Kidney epithelial cell (primary cell): ENCODE measurements around the gene NANOGP8. TPM values are rescaled to one million over a fixed set of nuclear protein-coding genes. Genes with fewer than 3 reads are reported as not detected.

Experiments used
- DNase-seq: peaks from one replicate; pipeline ENCODE4 v3.0.0-alpha.2; 2010; ENCODE audit warnings: low read depth
- H3K27me3 ChIP-seq: 2 replicates; pipeline ENCODE4 v1.6.0; 2011; ENCODE audit warnings: low read length; ENCODE audit not compliant: control insufficient read depth, insufficient read depth
- H3K36me3 ChIP-seq: 2 replicates; pipeline ENCODE4 v1.5.1; 2011; ENCODE audit warnings: low read length; ENCODE audit not compliant: control insufficient read depth, insufficient read depth
- H3K4me3 ChIP-seq: 2 replicates; pipeline ENCODE4 v1.5.1; 2011; ENCODE audit warnings: low read depth, mild to moderate bottlenecking, control low read depth, low read length
- total RNA-seq: library from RNA; depleted of rRNA; stranded (reverse); fragments of >200 nt; gene quantifications from 2 replicates; pipeline ENCODE4 v1.2.3, GENCODE V29; 2015
- TF ChIP-seq, protein P1 (sequence below): IDR thresholded peaks from 2 replicates; pipeline ENCODE4 v1.5.1; 2011; ENCODE audit warnings: mild to moderate bottlenecking, moderate library complexity, low read length, control low read depth, inconsistent platforms; ENCODE audit not compliant: insufficient read depth, poor library complexity, severe bottlenecking

Gene NANOGP8
- total RNA-seq, 1 donor from 2014 or later, result not detected

GRCh38 chr15:35104526-35105147 lies 19.5 kb upstream of the NANOGP8 start:
- no peaks in the 10 kb centered on the region for H3K27me3 ChIP-seq
- no peak overlapping the region for H3K4me3 ChIP-seq
- TF ChIP-seq, protein P1, sequence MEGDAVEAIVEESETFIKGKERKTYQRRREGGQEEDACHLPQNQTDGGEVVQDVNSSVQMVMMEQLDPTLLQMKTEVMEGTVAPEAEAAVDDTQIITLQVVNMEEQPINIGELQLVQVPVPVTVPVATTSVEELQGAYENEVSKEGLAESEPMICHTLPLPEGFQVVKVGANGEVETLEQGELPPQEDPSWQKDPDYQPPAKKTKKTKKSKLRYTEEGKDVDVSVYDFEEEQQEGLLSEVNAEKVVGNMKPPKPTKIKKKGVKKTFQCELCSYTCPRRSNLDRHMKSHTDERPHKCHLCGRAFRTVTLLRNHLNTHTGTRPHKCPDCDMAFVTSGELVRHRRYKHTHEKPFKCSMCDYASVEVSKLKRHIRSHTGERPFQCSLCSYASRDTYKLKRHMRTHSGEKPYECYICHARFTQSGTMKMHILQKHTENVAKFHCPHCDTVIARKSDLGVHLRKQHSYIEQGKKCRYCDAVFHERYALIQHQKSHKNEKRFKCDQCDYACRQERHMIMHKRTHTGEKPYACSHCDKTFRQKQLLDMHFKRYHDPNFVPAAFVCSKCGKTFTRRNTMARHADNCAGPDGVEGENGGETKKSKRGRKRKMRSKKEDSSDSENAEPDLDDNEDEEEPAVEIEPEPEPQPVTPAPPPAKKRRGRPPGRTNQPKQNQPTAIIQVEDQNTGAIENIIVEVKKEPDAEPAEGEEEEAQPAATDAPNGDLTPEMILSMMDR, result no peak
- H3K36me3 ChIP-seq, result no peaks in the 10 kb centered on the region
- no peak for DNase-seq

DNA sequence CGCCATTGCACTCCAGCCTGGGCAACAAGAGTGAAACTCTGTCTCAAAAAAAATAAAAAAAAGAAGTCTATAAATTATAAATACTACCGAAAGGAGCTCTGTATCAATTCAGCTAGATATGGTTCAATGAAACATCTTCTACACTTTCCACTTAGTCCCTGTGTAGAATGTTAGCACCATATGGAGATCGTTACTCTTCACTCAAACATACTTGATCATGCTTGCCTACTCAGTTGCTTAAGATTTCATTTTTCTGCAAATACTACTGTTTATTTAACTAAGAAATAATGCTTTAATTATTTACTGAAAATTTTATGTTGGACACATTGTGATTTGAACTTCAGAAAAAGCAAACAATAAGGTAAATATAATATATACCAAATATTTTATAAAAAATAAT lies 17.1 kb upstream of the NANOGP8 start:
- Histone ChIP-seq H3K36me3 (no peaks in the 10 kb centered on the region), H3K27me3 (no peaks in the 10 kb centered on the region), H3K4me3 (no peak overlapping the region)
- TF ChIP-seq, protein P1, result no peak
- no peak for DNase-seq

GRCh38 chr15:35101335-35101734 lies 16.2 kb upstream of the NANOGP8 start:
- TF ChIP-seq, protein P1, result no peak
- Histone ChIP-seq H3K36me3 (no peaks in the 10 kb centered on the region), H3K27me3 (no peaks in the 10 kb centered on the region), H3K4me3 (no peak overlapping the region)
- DNase-seq, result no peak

DNA sequence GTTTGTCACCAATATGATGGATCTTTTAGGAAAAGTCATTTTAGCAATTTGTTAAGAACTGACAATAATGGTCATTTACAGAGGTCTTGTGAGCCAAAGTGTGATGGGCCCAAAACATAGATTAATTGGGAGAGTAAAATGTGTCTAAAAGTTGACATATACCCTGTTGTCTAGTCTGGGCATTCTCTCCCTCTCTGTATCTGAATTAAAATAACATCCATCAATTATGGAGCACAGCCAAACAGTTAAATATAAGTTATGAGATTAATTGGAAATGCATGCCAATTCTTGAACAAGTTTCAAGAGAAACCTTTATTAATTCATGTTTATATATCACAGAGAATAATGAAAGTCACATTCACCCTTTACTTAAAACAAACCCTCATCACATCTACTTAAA lies 13.6 kb upstream of the NANOGP8 start:
- Histone ChIP-seq H3K36me3 (no peaks in the 10 kb centered on the region), H3K4me3 (no peak overlapping the region), H3K27me3 (no peaks in the 10 kb centered on the region)
- TF ChIP-seq, protein P1, result no peak
- no peak for DNase-seq

GRCh38 chr15:35095941-35096340 lies 10.8 kb upstream of the NANOGP8 start:
- no peak overlapping the region for H3K4me3 ChIP-seq
- no peaks in the 10 kb centered on the region for H3K36me3 ChIP-seq
- TF ChIP-seq, protein P1, result no peak
- no peaks in the 10 kb centered on the region for H3K27me3 ChIP-seq
- DNase-seq, result no peak

- TF ChIP-seq, protein P1, result no peak
- no peak overlapping the region for H3K4me3 ChIP-seq
- no peak for DNase-seq
- H3K27me3 ChIP-seq, result no peaks in the 10 kb centered on the region
- H3K36me3 ChIP-seq, result no peaks in the 10 kb centered on the region
These were observed 7.8 kb upstream of the NANOGP8 start for GRCh38 chr15:35092846-35093245.
